IMR-90 (cell line): Measurements from ENCODE around the gene NUAK1. TPM values are rescaled to one million over a fixed set of nuclear protein-coding genes. Genes with fewer than 3 reads are reported as not detected.
A peak's percentile ranks its signal among the peaks of the same experiment; 100 is the strongest.

Source experiments
- ATAC-seq: fragments of 200-7000 bp; cut with Tn5 transposase; 2 replicates; pipeline ENCODE4 v1.9.1; 2020; ENCODE audit warnings: low read depth, mild to moderate bottlenecking, moderate library complexity
- BruUV-seq: library from RNA; stranded (reverse); fragments of 400-500 nt; replicated peaks from 2 replicates; lab custom pipeline; 2021; lab: Mats Ljungman, UMichigan
- CTCF ChIA-PET: fragments of 300-600 bp; formaldehyde crosslinking; extraction: SDS; loops from one replicate; lab custom pipeline; 2021; ENCODE audit warnings: antibody characterized with exemption; lab: Yijun Ruan, JAX
- POLR2A ChIA-PET: fragments of 300-600 bp; sonication (Branson Sonifier 250); formaldehyde crosslinking; loops from one replicate; lab custom pipeline; 2022; ENCODE audit warnings: antibody characterized with exemption; ENCODE audit not compliant: unreplicated experiment; lab: Charles Lee
- DNase-seq: peaks from one replicate; pipeline ENCODE4 v3.0.0; 2013
- H2AFZ ChIP-seq: replicated peaks from 2 replicates; pipeline ENCODE3; 2013; ENCODE audit warnings: low read length, mild to moderate bottlenecking; ENCODE audit not compliant: poor library complexity
- H2AK5ac ChIP-seq: 2 replicates; pipeline ENCODE4 v1.6.1; 2013; ENCODE audit warnings: low read depth, low read length, inconsistent platforms
- H2AK9ac ChIP-seq: replicated peaks from 2 replicates; pipeline ENCODE3; 2013; ENCODE audit warnings: mild to moderate bottlenecking, low read depth, low read length, moderate library complexity; ENCODE audit not compliant: poor library complexity
- H2BK120ac ChIP-seq: 2 replicates; pipeline ENCODE4 v1.6.1; 2013; ENCODE audit warnings: low read depth, low read length, inconsistent platforms
- H2BK15ac ChIP-seq: 3 replicates; pipeline ENCODE4 v1.6.1; 2013; ENCODE audit warnings: low read depth, low read length, inconsistent platforms
- H2BK20ac ChIP-seq: 2 replicates; pipeline ENCODE4 v1.6.1; 2013; ENCODE audit warnings: low read depth, mild to moderate bottlenecking, inconsistent platforms, low read length, moderate library complexity
- H2BK5ac ChIP-seq: 2 replicates; pipeline ENCODE4 v1.6.1; 2013; ENCODE audit warnings: mild to moderate bottlenecking, low read depth, low read length, inconsistent platforms; ENCODE audit not compliant: poor library complexity, severe bottlenecking
- H3K14ac ChIP-seq: replicated peaks from 2 replicates; pipeline ENCODE4 v1.6.1; 2013; ENCODE audit warnings: low read depth, low read length, inconsistent platforms
- H3K18ac ChIP-seq: 2 replicates; pipeline ENCODE4 v1.6.1; 2013; ENCODE audit warnings: low read depth, low read length, control low read depth
- H3K23ac ChIP-seq: 2 replicates; pipeline ENCODE4 v1.6.1; 2013; ENCODE audit warnings: low read depth, low read length, inconsistent platforms
- H3K27ac ChIP-seq: 2 replicates; pipeline ENCODE4 v1.5.1; 2013; ENCODE audit warnings: mild to moderate bottlenecking, control low read depth, low read length; ENCODE audit not compliant: insufficient read depth
- H3K27me3 ChIP-seq: 2 replicates; pipeline ENCODE4 v1.6.1; 2013; ENCODE audit warnings: low read length; ENCODE audit not compliant: control insufficient read depth, insufficient read depth
- H3K36me3 ChIP-seq: 2 replicates; pipeline ENCODE4 v1.6.1; 2013; ENCODE audit warnings: low read length, mixed read lengths; ENCODE audit not compliant: control insufficient read depth, insufficient read depth
- H3K4ac ChIP-seq: 2 replicates; pipeline ENCODE4 v1.6.1; 2013; ENCODE audit warnings: low read depth, low read length, inconsistent platforms
- H3K4me1 ChIP-seq: 2 replicates; pipeline ENCODE4 v1.6.1; 2013; ENCODE audit warnings: low read length, mixed read lengths; ENCODE audit not compliant: control insufficient read depth, insufficient read depth
- H3K4me2 ChIP-seq: 2 replicates; pipeline ENCODE4 v1.6.1; 2013; ENCODE audit warnings: low read depth, mild to moderate bottlenecking, control low read depth, low read length, moderate library complexity
- H3K4me3 ChIP-seq: 2 replicates; pipeline ENCODE4 v1.5.1; 2013; ENCODE audit warnings: low read depth, mild to moderate bottlenecking, control low read depth, low read length, moderate library complexity; ENCODE audit not compliant: insufficient read depth
- H3K56ac ChIP-seq: 2 replicates; pipeline ENCODE4 v1.6.1; 2013; ENCODE audit warnings: low read length, inconsistent platforms; ENCODE audit not compliant: insufficient read depth; ENCODE audit errors: extremely low read depth
- H3K79me1 ChIP-seq, 2 experiments: 2 replicates each; pipeline ENCODE4 v1.6.1; 2013; ENCODE audit warnings: low read length in 2 of 2, inconsistent platforms in 1 of 2, low read depth in 1 of 2
- H3K9ac ChIP-seq: 2 replicates; pipeline ENCODE4 v1.6.1; 2013; ENCODE audit warnings: low read depth, low read length, control low read depth
- H3K9me1 ChIP-seq: 2 replicates; pipeline ENCODE4 v1.6.1; 2013; ENCODE audit warnings: low read length, inconsistent platforms; ENCODE audit not compliant: insufficient read depth
- H3K9me3 ChIP-seq: 2 replicates; pipeline ENCODE4 v1.6.1; 2013; ENCODE audit warnings: low read length; ENCODE audit not compliant: control insufficient read depth, insufficient read depth
- H4K20me1 ChIP-seq: 2 replicates; pipeline ENCODE4 v1.6.1; 2013; ENCODE audit warnings: low read length, inconsistent platforms; ENCODE audit not compliant: insufficient read depth
- H4K5ac ChIP-seq: 2 replicates; pipeline ENCODE4 v1.6.1; 2013; ENCODE audit warnings: mild to moderate bottlenecking, low read depth, low read length, control low read depth
- H4K8ac ChIP-seq, 2 experiments: 2 replicates each; pipeline ENCODE4 v1.6.1; 2013; ENCODE audit warnings: low read depth in 2 of 2, low read length in 2 of 2, control low read depth in 1 of 2, inconsistent platforms in 1 of 2
- H4K91ac ChIP-seq: 2 replicates; pipeline ENCODE4 v1.6.1; 2013; ENCODE audit warnings: low read depth, low read length, inconsistent platforms; ENCODE audit not compliant: insufficient read depth
- BHLHE40 ChIP-seq: fragments of 150-350 bp; IDR thresholded peaks from 2 replicates; pipeline ENCODE4 v1.6.1; 2016; ENCODE audit warnings: mild to moderate bottlenecking, low read depth, low read length
- CEBPB ChIP-seq: IDR thresholded peaks from 2 replicates; pipeline ENCODE4 v1.6.1; 2012; ENCODE audit warnings: low read depth, low read length, improper control_type of control experiment
- CHD1 ChIP-seq: IDR thresholded peaks from 2 replicates; pipeline ENCODE4 v1.6.1; 2012; ENCODE audit warnings: low read depth, low read length, improper control_type of control experiment
- CTCF ChIP-seq: conservative IDR thresholded peaks from 2 replicates; pipeline ENCODE4 v1.5.1; 2012; ENCODE audit warnings: mild to moderate bottlenecking, low read depth, low read length, improper control_type of control experiment
- FOS ChIP-seq: fragments of 150-350 bp; IDR thresholded peaks from 2 replicates; pipeline ENCODE4 v1.6.1; 2016; ENCODE audit warnings: low read depth, low read length
- MAFK ChIP-seq: IDR thresholded peaks from 2 replicates; pipeline ENCODE4 v1.6.1; 2012; ENCODE audit warnings: low read depth, low read length, improper control_type of control experiment
- MAZ ChIP-seq: IDR thresholded peaks from 2 replicates; pipeline ENCODE4 v1.6.1; 2012; ENCODE audit warnings: low read depth, mild to moderate bottlenecking, low read length, improper control_type of control experiment, moderate library complexity, borderline replicate concordance
- MXI1 ChIP-seq: IDR thresholded peaks from 2 replicates; pipeline ENCODE4 v1.6.1; 2012; ENCODE audit warnings: low read depth, mild to moderate bottlenecking, low read length, moderate library complexity, borderline replicate concordance
- NFE2L2 ChIP-seq: fragments of 150-350 bp; IDR thresholded peaks from 2 replicates; pipeline ENCODE4 v1.6.1; 2016; ENCODE audit warnings: low read depth, mild to moderate bottlenecking, low read length
- POLR2A ChIP-seq: IDR thresholded peaks from 2 replicates; pipeline ENCODE4 v1.6.1; 2012; ENCODE audit warnings: mild to moderate bottlenecking, low read depth, low read length
- RAD21 ChIP-seq: IDR thresholded peaks from 2 replicates; pipeline ENCODE4 v1.6.1; 2012; ENCODE audit warnings: low read length, improper control_type of control experiment
- RCOR1 ChIP-seq: IDR thresholded peaks from 2 replicates; pipeline ENCODE4 v1.6.1; 2012; ENCODE audit warnings: mild to moderate bottlenecking, low read length, improper control_type of control experiment; ENCODE audit not compliant: insufficient replicate concordance
- RFX5 ChIP-seq: IDR thresholded peaks from 2 replicates; pipeline ENCODE4 v1.8.0; 2012; ENCODE audit warnings: low read depth, mild to moderate bottlenecking, low read length, moderate library complexity
- SMC3 ChIP-seq: fragments of 150-350 bp; IDR thresholded peaks from 2 replicates; pipeline ENCODE4 v1.6.1; 2016; ENCODE audit warnings: low read depth, mild to moderate bottlenecking, antibody characterized with exemption, low read length, moderate library complexity
- WGBS, 2 experiments: methylation state at CpG; one replicate each; pipeline versions ENCODE4 v1.1.5 to v1.1.7; 2013; ENCODE audit warnings: missing lambda C conversion rate in 2 of 2; ENCODE audit not compliant: insufficient read length in 1 of 2; ENCODE audit errors: extremely low coverage in 2 of 2; 5-methylcytosine and 5-hydroxymethylcytosine counted together
- dilution Hi-C: fragments of 300-500 bp; cut with HindIII; formaldehyde crosslinking; loops from one replicate; pipeline ENCODE4 v1.14.3; 2018; ENCODE audit warnings: low sequenced_read_pairs; ENCODE audit not compliant: unreplicated experiment
- in situ Hi-C: fragments of 300-500 bp; cut with MboI; formaldehyde crosslinking; loops from 3 replicates; pipeline ENCODE4 v1.14.3; 2019; ENCODE audit warnings: low sequenced_read_pairs, inconsistent platforms, mixed read lengths
- intact Hi-C: fragments of 100-400 bp; cut with micrococcal nuclease; formaldehyde crosslinking; loops from 2 replicates; pipeline ENCODE4 v1.10.0; 2022
- polyA plus RNA-seq, 3 experiments: library from polyadenylated mRNA; depleted of rRNA; stranded (reverse); fragments of >200 nt; gene quantifications; 2 replicates each; pipeline ENCODE4 v1.2.3, GENCODE V29; 2012; ENCODE audit warnings: low replicate concordance in 1 of 3
- total RNA-seq: library from RNA; depleted of rRNA; stranded (reverse); fragments of >200 nt; gene quantifications from 2 replicates; pipeline ENCODE4 v1.2.3, GENCODE V29; 2012
- TF ChIP-seq, protein P1 (sequence below): fragments of 150-350 bp; IDR thresholded peaks from 2 replicates; pipeline ENCODE4 v1.6.1; 2016; ENCODE audit warnings: low read depth, mild to moderate bottlenecking, low read length, moderate library complexity, borderline replicate concordance
- TF ChIP-seq, protein P2 (sequence below): fragments of 150-350 bp; IDR thresholded peaks from 2 replicates; pipeline ENCODE4 v1.6.1; 2017; ENCODE audit warnings: mild to moderate bottlenecking, antibody characterized with exemption, low read length, low read depth

The NUAK1 gene
- total and polyA plus RNA-seq, 2 of the 4 experiments (the other 2 are of a cell fraction) = 4.8 to 8.8 TPM

- no peak overlapping the region for H2BK15ac ChIP-seq
- POLR2A ChIA-PET = no interaction called here
- H4K8ac ChIP-seq = no peak overlapping the region
- dilution Hi-C loops = no loop called here
- H2BK20ac ChIP-seq = no peak overlapping the region
- H3K4me2 ChIP-seq = no peak overlapping the region
- H3K9me3 ChIP-seq = no peaks in the 10 kb centered on the region
- no peak overlapping the region for H3K23ac ChIP-seq
- no peaks in the 10 kb centered on the region for H3K4me1 ChIP-seq
- no peak overlapping the region for H2BK5ac ChIP-seq
- no peak for DNase-seq
- no peak overlapping the region for H2AK9ac ChIP-seq
- H3K18ac ChIP-seq = no peak overlapping the region
- H3K9me1 ChIP-seq = 0 out of 2 replicates have a peak, but pooled peaks cover 5% of the 10 kb centered on the region
- no peak overlapping the region for H3K56ac ChIP-seq
- H4K20me1 ChIP-seq = no peaks in the 10 kb centered on the region
- in situ Hi-C loops = no loop called here
- no peaks in the 10 kb centered on the region for H3K27me3 ChIP-seq
- no peak overlapping the region for H3K27ac ChIP-seq
- CTCF ChIA-PET = interaction anchor here (2.2 kb wide), 1 partner anchor 730 kb away, joined by 6 read pairs; no protein-coding TSS in a partner anchor
- no peak overlapping the region for H4K5ac ChIP-seq
- H3K14ac ChIP-seq = no peak overlapping the region
- peak overlapping the region; percentile 28; the same call in 1 of the 2 replicates for H2AK5ac ChIP-seq
- intact Hi-C loops = no loop called here
- 80% methylated on average over 2 of the region's 5 CpGs; no CpG with 5 or more reads in 1 of the 2 experiments for WGBS, 2 experiments
- no peak overlapping the region for H2BK120ac ChIP-seq
- peaks cover 3 to 7% of the 10 kb centered on the region in 2 experiments; a peak in 3 of 4 replicates for H3K79me1 ChIP-seq
- H3K9ac ChIP-seq = no peak overlapping the region
- no TSS peak for BruUV-seq
- no peaks in the 10 kb centered on the region for H3K36me3 ChIP-seq
- TF ChIP-seq RCOR1 = no peak
- TF ChIP-seq, protein P1, sequence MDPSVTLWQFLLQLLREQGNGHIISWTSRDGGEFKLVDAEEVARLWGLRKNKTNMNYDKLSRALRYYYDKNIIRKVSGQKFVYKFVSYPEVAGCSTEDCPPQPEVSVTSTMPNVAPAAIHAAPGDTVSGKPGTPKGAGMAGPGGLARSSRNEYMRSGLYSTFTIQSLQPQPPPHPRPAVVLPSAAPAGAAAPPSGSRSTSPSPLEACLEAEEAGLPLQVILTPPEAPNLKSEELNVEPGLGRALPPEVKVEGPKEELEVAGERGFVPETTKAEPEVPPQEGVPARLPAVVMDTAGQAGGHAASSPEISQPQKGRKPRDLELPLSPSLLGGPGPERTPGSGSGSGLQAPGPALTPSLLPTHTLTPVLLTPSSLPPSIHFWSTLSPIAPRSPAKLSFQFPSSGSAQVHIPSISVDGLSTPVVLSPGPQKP = no peak
- no peak for TF ChIP-seq NFE2L2
- no peak for TF ChIP-seq POLR2A
- TF ChIP-seq FOS = no peak
- TF ChIP-seq, protein P2, sequence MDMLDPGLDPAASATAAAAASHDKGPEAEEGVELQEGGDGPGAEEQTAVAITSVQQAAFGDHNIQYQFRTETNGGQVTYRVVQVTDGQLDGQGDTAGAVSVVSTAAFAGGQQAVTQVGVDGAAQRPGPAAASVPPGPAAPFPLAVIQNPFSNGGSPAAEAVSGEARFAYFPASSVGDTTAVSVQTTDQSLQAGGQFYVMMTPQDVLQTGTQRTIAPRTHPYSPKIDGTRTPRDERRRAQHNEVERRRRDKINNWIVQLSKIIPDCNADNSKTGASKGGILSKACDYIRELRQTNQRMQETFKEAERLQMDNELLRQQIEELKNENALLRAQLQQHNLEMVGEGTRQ = no peak
- TF ChIP-seq CTCF = no peak
- TF ChIP-seq SMC3 = no peak
- TF ChIP-seq CHD1 = no peak
- no peak for TF ChIP-seq MAZ
- TF ChIP-seq RFX5 = no peak
- no peak for TF ChIP-seq BHLHE40
- TF ChIP-seq MXI1 = no peak
- no peak for TF ChIP-seq RAD21
- TF ChIP-seq CEBPB = no peak
- no peak for TF ChIP-seq MAFK
- no peak overlapping the region for H4K91ac ChIP-seq
- H2AFZ ChIP-seq = no peak overlapping the region
- H3K4me3 ChIP-seq = no peak overlapping the region
- no peak overlapping the region for H3K4ac ChIP-seq
- no peak for ATAC-seq
Measured at GRCh38 chr12:106150555-106150954, 11.8 kb upstream of the NUAK1 start.
